H1 (cell line): ENCODE data around the gene FAAH. TPM values are rescaled to one million over a fixed set of nuclear protein-coding genes. Genes with fewer than 3 reads are reported as not detected.

Experiments used
- BCL11A ChIP-seq, 2 experiments: IDR thresholded peaks; one replicate each; pipeline ENCODE4 v1.6.1; 2011; ENCODE audit warnings: low read depth in 2 of 2, low read length in 2 of 2, mild to moderate bottlenecking in 2 of 2
- EP300 ChIP-seq, 2 experiments: IDR thresholded peaks; 1 replicate in 1 of 2; 2 replicates in 1 of 2; pipeline ENCODE4 v1.6.1; 2011 to 2012; ENCODE audit warnings: low read depth in 2 of 2, low read length in 2 of 2, mild to moderate bottlenecking in 2 of 2, borderline replicate concordance in 1 of 2, inconsistent platforms in 1 of 2, moderate library complexity in 1 of 2
- MAFK ChIP-seq: IDR thresholded peaks from 2 replicates; pipeline ENCODE4 v1.6.1; 2012; ENCODE audit warnings: low read depth, mild to moderate bottlenecking, improper control_type of control experiment, low read length
- NANOG ChIP-seq: IDR thresholded peaks from 2 replicates; pipeline ENCODE4 v1.6.1; 2011; ENCODE audit warnings: low read length, low read depth, mild to moderate bottlenecking, inconsistent platforms; ENCODE audit not compliant: insufficient read depth, poor library complexity, severe bottlenecking
- RXRA ChIP-seq: IDR thresholded peaks from 2 replicates; pipeline ENCODE4 v1.6.1; 2011; ENCODE audit warnings: low read depth, mild to moderate bottlenecking, low read length, moderate library complexity; ENCODE audit not compliant: insufficient read depth
- SAP30 ChIP-seq: fragments of 300-600 bp; sonication (generic); IDR thresholded peaks from 2 replicates; pipeline ENCODE4 v1.7.1; 2012; ENCODE audit warnings: low read length, moderate library complexity, mild to moderate bottlenecking, inconsistent platforms; ENCODE audit not compliant: insufficient read depth, insufficient replicate concordance
- SP1 ChIP-seq: IDR thresholded peaks from 2 replicates; pipeline ENCODE4 v1.6.1; 2011; ENCODE audit warnings: low read depth, low read length
- TBP ChIP-seq: IDR thresholded peaks from 2 replicates; pipeline ENCODE4 v1.6.1; 2011; ENCODE audit warnings: low read depth, low read length, improper control_type of control experiment
- ZNF274 ChIP-seq: IDR thresholded peaks from 2 replicates; pipeline ENCODE4 v1.7.0; 2012; ENCODE audit warnings: low read length, borderline replicate concordance; ENCODE audit errors: extremely low read depth
- polyA plus RNA-seq, 7 experiments: library from polyadenylated mRNA; depleted of rRNA in 3 of 7; stranded (reverse) in 5 of 7; unstranded in 2 of 7; fragments of >200 nt in 5 of 7; fragments of 200-250 nt in 2 of 7; gene quantifications; 1 replicate in 5 of 7; 2 replicates in 1 of 7; 4 replicates in 1 of 7; pipeline versions ENCODE4 v1.2.1 to v1.2.3, GENCODE V29; 2011 to 2013; ENCODE audit warnings: missing spikeins in 2 of 7, mixed read lengths in 2 of 7
- total RNA-seq: library from RNA; stranded (reverse); fragmentation: NEBNext Ultra II Directional; extraction: Animal tissue kit (Norgen Biotek cat#: 25700); gene quantifications from 2 replicates; pipeline ENCODE4 v1.2.1, GENCODE V29; 2021

FAAH gene
- total and polyA plus RNA-seq, 2 of the 8 experiments (the other 6 are each of a cell fraction or from before 2014, with no cell fraction given) = 41.2 to 47.3 TPM

GRCh38 chr1:46432781-46433327 is 38.7 kb downstream of the FAAH start (continued):
- no peak for TF ChIP-seq RXRA
- no peak for TF ChIP-seq SAP30
- no peak for TF ChIP-seq EP300 (IDR thresholded peaks at IDR 0.05; ENCODE audit: borderline replicate concordance in 1 of 2, low read depth in 2 of 2, low read length in 2 of 2)
- TF ChIP-seq MAFK = no peak
- no peak for TF ChIP-seq TBP
- no peak for TF ChIP-seq BCL11A (IDR thresholded peaks at IDR 0.05; ENCODE audit: low read depth in 2 of 2, low read length in 2 of 2)
- TF ChIP-seq SP1 = no peak
- TF ChIP-seq ZNF274 = no peak
- TF ChIP-seq NANOG = no peak
- TF ChIP-seq, all 59 proteins: peak for 0
